ENCODE results near the gene KRTAP10-6. TPM values are rescaled to one million over a fixed set of nuclear protein-coding genes. Genes with fewer than 3 reads are reported as not detected.

The KRTAP10-6 gene
- total and polyA plus RNA-seq, 2 of the 8 experiments (the other 6 are each of a cell fraction or from before 2014, with no cell fraction given): 0.12 TPM; not detected in 1

- no peak for TF ChIP-seq SIN3A (conservative IDR thresholded peaks at IDR 0.05 in 1 of 2, IDR thresholded peaks at IDR 0.05 in 1 of 2; ENCODE audit: low read depth in 1 of 2, low read length in 2 of 2)
- no peak for TF ChIP-seq BRCA1 (IDR thresholded peaks at IDR 0.05; ENCODE audit: low read depth, low read length)
- no peak for TF ChIP-seq GTF2F1 (IDR thresholded peaks at IDR 0.05; ENCODE audit: borderline replicate concordance, low read depth, low read length)
- no peak for TF ChIP-seq RFX5 (IDR thresholded peaks at IDR 0.05; ENCODE audit: borderline replicate concordance, low read depth, low read length)
- no peak for TF ChIP-seq FOSL1 (IDR thresholded peaks at IDR 0.05; ENCODE audit: insufficient read depth, low read depth, low read length)
- TF ChIP-seq SP1 (IDR thresholded peaks at IDR 0.05; ENCODE audit: low read depth, low read length): no peak
- no peak for TF ChIP-seq RNF2 (IDR thresholded peaks at IDR 0.05; ENCODE audit: borderline replicate concordance, low read depth, low read length, missing control alignments, poor library complexity, severe bottlenecking)
- TF ChIP-seq BACH1 (IDR thresholded peaks at IDR 0.05; ENCODE audit: low read length): no peak
These were observed 24.7 kb downstream of the KRTAP10-6 start (continued) for GRCh38 chr21:44567481-44568171.
